MCF 10A (cell line): Measurements from ENCODE around the gene FZR1. TPM values are rescaled to one million over a fixed set of nuclear protein-coding genes. Genes with fewer than 3 reads are reported as not detected.
A peak's percentile ranks its signal among the peaks of the same experiment; 100 is the strongest.
"Not testable (repeated sequence)": the region's sequence is repeated elsewhere in the genome, so short reads cannot be mapped to it uniquely, and the experiment has no call there.

ENCODE experiments used
- BruUV-seq: library from RNA; stranded (reverse); fragments of 400-500 nt; replicated peaks from 2 replicates; lab custom pipeline; 2021; lab: Mats Ljungman, UMichigan
- CTCF ChIA-PET: fragments of 300-600 bp; sonication (Branson Sonifier 250); formaldehyde crosslinking; extraction: SDS; loops from one replicate; lab custom pipeline; 2021; ENCODE audit warnings: antibody characterized with exemption, inconsistent platforms; lab: Yijun Ruan, JAX
- POLR2A ChIA-PET: fragments of 300-600, 350-650 bp; sonication (Branson Sonifier 250); formaldehyde crosslinking; extraction: SDS; loops from one replicate; lab custom pipeline; 2020; ENCODE audit warnings: antibody characterized with exemption, inconsistent platforms; lab: Yijun Ruan, JAX
- DNase-seq: peaks from one replicate; pipeline ENCODE4 v3.0.0-alpha.2; 2018; ENCODE audit not compliant: unreplicated experiment
- H3K27ac Mint-ChIP-seq: one replicate; pipeline ENCODE4 v1.8.0; 2022; ENCODE audit warnings: mild to moderate bottlenecking, low read depth, mixed read lengths; ENCODE audit not compliant: unreplicated experiment
- H3K27me3 Mint-ChIP-seq: one replicate; pipeline ENCODE4 v1.8.0; 2022; ENCODE audit warnings: mixed read lengths; ENCODE audit not compliant: insufficient read depth, unreplicated experiment
- H3K36me3 Mint-ChIP-seq: one replicate; pipeline ENCODE4 v1.8.0; 2022; ENCODE audit warnings: mild to moderate bottlenecking, moderate library complexity, mixed read lengths; ENCODE audit not compliant: insufficient read depth, unreplicated experiment
- H3K4me1 Mint-ChIP-seq: one replicate; pipeline ENCODE4 v1.8.0; 2022; ENCODE audit warnings: mixed read lengths; ENCODE audit not compliant: insufficient read depth, unreplicated experiment
- H3K4me3 Mint-ChIP-seq: one replicate; pipeline ENCODE4 v1.8.0; 2022; ENCODE audit warnings: mild to moderate bottlenecking, moderate library complexity, mixed read lengths; ENCODE audit not compliant: unreplicated experiment
- H3K9me3 Mint-ChIP-seq: one replicate; pipeline ENCODE4 v1.8.0; 2022; ENCODE audit warnings: mixed read lengths; ENCODE audit not compliant: unreplicated experiment
- CTCF ChIP-seq: fragments of 200-600 bp; IDR thresholded peaks from one replicate; pipeline ENCODE4 v1.8.0; 2022; ENCODE audit warnings: antibody characterized with exemption, mild to moderate bottlenecking; ENCODE audit not compliant: unreplicated experiment
- intact Hi-C: fragments of 100-400 bp; cut with micrococcal nuclease; formaldehyde crosslinking; loops from 2 replicates; pipeline ENCODE4 v1.14.1; 2022
- total RNA-seq: library from RNA; stranded (reverse); gene quantifications from 2 replicates; pipeline ENCODE4 v1.2.3, GENCODE V29; 2022

Gene FZR1
- total RNA-seq, 1 experiment from 2014 or later, result 48.9 TPM

DNA sequence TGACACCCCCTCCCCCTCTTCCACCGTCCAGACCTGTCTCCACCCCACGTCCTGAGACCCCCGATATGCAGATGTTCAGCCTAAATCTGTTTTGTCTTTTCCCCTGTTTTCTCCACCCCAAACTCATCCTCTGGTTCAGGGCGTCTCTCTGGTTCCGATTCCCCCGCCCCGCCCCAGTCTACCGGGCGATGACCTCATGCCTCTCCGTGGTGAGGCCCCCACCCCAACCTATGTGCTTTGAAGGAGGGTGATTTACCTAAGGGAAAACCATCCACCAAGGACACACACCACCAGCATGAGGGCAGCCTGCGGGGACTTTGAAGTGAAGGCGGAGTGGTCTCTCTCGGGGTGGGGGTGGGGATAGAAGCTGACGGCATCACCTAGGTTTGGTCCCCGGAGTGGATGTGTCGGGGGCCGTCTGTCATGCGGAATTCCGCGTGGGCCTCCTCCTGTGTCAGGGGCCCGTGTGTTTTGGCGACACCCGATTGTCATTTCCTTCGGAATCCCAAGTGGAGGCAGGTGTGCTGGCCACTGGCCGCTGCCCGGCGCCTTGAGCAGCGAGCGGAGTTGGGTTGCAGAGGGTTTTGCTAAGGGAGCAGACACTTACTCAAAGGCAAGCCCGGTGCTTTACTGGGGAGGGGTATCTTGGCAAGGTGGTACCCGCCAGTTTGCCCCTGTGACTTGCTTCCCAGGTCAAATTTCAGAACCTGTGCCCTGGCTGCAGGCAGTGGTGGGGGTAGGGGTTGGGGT lies 1.4 kb downstream of the FZR1 start:
- no peaks in the 10 kb centered on the region for H3K9me3 Mint-ChIP-seq
- H3K4me3 Mint-ChIP-seq, result peak overlapping the region; percentile 83
- BruUV-seq, result TSS peak; percentile 39
- CTCF ChIA-PET, result no interaction called here
- peaks cover 19% of the 10 kb centered on the region for H3K4me1 Mint-ChIP-seq
- H3K36me3 Mint-ChIP-seq, result peaks cover 6% of the 10 kb centered on the region
- DNase-seq, result peak; percentile 8
- no peaks in the 10 kb centered on the region for H3K27me3 Mint-ChIP-seq
- POLR2A ChIA-PET, result interaction anchor here (0.7 to 1.0 kb wide), 2 partner anchors 49 to 513 kb away, joined by 3 to 4 read pairs; partner anchors contain the start of gene MFSD12
- TF ChIP-seq CTCF, result no peak
- peak overlapping the region; percentile 97 for H3K27ac Mint-ChIP-seq
- intact Hi-C loops, result no loop called here

GRCh38 chr19:3508121-3508661 lies 2.1 kb downstream of the FZR1 start:
- H3K36me3 Mint-ChIP-seq, H3K4me3 Mint-ChIP-seq, DNase-seq, BruUV-seq, H3K27me3 Mint-ChIP-seq, H3K27ac Mint-ChIP-seq, intact Hi-C loops, POLR2A ChIA-PET, H3K9me3 Mint-ChIP-seq: not testable (repeated sequence)
- CTCF ChIA-PET, result interaction anchor here (0.5 to 1.0 kb wide), 2 partner anchors 190 to 332 kb away, joined by 3 to 4 read pairs; no protein-coding TSS in a partner anchor
- peaks cover 19% of the 10 kb centered on the region for H3K4me1 Mint-ChIP-seq

GRCh38 chr19:3508771-3509535 lies 2.8 kb downstream of the FZR1 start:
- ChIA-PET CTCF (interaction anchor here (0.5 to 1.0 kb wide), 2 partner anchors 191 to 333 kb away, joined by 3 to 4 read pairs; no protein-coding TSS in a partner anchor), POLR2A (interaction anchor here (0.8 to 1.6 kb wide), 2 partner anchors 9 to 48 kb away, joined by 4 to 6 read pairs; partner anchors contain the start of gene DOHH)
- intact Hi-C loops, result no loop called here
- peak overlapping the region; percentile 37 for H3K27ac Mint-ChIP-seq
- DNase-seq, result no peak
- H3K9me3 Mint-ChIP-seq, result no peaks in the 10 kb centered on the region
- no peaks in the 10 kb centered on the region for H3K27me3 Mint-ChIP-seq
- H3K4me1 Mint-ChIP-seq, result peaks cover 19% of the 10 kb centered on the region
- H3K4me3 Mint-ChIP-seq, result peak overlapping the region; percentile 41
- TF ChIP-seq CTCF, result no peak
- peaks cover 8% of the 10 kb centered on the region for H3K36me3 Mint-ChIP-seq
- no TSS peak for BruUV-seq

GRCh38 chr19:3509566-3509989 lies 3.5 kb downstream of the FZR1 start:
- TF ChIP-seq CTCF, result no peak
- CTCF ChIA-PET, result interaction anchor here (1.0 kb wide), 1 partner anchor 192 kb away, joined by 4 read pairs; no protein-coding TSS in a partner anchor
- DNase-seq, result peak; percentile 67
- Mint-ChIP-seq H3K9me3 (no peaks in the 10 kb centered on the region), H3K4me1 (peaks cover 19% of the 10 kb centered on the region), H3K4me3 (peak overlapping the region; percentile 41), H3K36me3 (peaks cover 14% of the 10 kb centered on the region), H3K27ac (peak overlapping the region; percentile 37), H3K27me3 (no peaks in the 10 kb centered on the region)
- POLR2A ChIA-PET, result interaction anchor here (0.8 to 1.6 kb wide), 2 partner anchors 9 to 47 kb away, joined by 4 to 6 read pairs; partner anchors contain the start of gene DOHH
- no TSS peak for BruUV-seq
- intact Hi-C loops, result no loop called here
